ENCODE data around the gene ESPNL.

The ESPNL gene

DNA sequence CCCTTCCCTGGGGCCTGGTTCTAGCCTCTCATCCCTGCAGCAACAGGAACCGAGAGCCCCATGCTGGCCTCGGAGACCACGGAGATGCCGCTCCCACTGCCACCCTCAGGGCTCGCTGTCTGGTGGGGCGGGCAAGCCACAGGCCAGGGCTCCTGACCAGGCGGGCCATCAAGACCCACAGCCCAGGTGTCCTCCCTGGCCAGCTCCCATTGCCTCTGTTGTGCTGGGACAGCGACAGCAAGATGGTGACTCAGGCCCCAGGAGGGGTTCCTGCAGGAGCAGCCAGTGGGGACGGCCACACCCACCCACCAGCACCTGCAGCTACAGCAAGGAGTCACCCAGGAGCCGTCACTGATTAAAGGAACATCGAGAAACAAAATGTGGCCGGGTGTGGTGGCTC lies 45.7 kb downstream of the ESPNL start:
- TF ChIP-seq CTCF (IDR thresholded peaks at IDR 0.05; ENCODE audit: low read depth, low read length) = no peak
- no peaks in the 10 kb centered on the region for H3K9me3 ChIP-seq (ENCODE audit: severe bottlenecking)
- H3K27me3 ChIP-seq (ENCODE audit: insufficient read depth, low read depth, severe bottlenecking) = no peaks in the 10 kb centered on the region
- H3K27ac ChIP-seq = no peak overlapping the region
- H3K36me3 ChIP-seq = no peaks in the 10 kb centered on the region
- H3K4me3 ChIP-seq (ENCODE audit: low read depth, low read length) = no peak overlapping the region
- no peak for DNase-seq

DNA sequence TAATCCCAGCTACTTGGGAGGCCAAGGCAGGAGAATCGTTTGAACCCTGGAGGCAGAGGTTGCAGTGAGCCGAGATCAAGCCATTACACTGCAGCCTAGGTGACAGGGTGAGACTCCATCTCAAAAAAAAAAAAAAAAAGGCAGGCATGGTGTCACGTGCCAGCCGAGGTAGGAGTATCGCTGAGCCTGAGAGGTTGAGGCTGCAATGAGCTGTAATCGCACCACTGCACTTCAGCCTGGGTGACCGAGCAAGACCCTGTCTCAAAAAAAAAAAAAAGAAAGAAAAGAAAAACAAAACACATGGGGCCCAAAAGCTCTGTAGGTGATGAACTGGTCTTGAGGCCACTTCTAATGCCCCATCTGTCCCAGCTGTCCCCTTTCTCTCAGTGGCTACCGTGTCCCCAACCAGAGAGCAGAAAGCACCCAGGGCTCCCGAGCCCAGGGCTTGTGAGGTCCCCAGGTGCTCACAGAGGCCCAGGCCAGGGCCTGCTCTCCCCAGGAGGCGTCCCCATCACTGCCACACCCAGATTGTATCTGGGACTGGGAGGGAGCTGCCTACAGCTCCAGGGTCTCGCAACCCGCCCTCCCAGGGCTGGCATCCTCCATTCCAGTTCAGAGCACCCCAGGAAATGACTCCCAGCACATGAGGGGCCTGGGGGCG lies 46.9 kb downstream of the ESPNL start:
- Histone ChIP-seq H3K36me3 (no peaks in the 10 kb centered on the region), H3K27ac (no peak overlapping the region), H3K27me3 (ENCODE audit: insufficient read depth, low read depth, severe bottlenecking) (no peaks in the 10 kb centered on the region), H3K9me3 (ENCODE audit: severe bottlenecking) (no peaks in the 10 kb centered on the region), H3K4me3 (ENCODE audit: low read depth, low read length) (no peak overlapping the region)
- TF ChIP-seq CTCF (IDR thresholded peaks at IDR 0.05; ENCODE audit: low read depth, low read length) = no peak
- peak; percentile 68 for DNase-seq

- TF ChIP-seq CTCF (IDR thresholded peaks at IDR 0.05; ENCODE audit: low read depth, low read length) = no peak
Measured at GRCh38 chr2:238148981-238149380, 48.8 kb downstream of the ESPNL start.

DNA sequence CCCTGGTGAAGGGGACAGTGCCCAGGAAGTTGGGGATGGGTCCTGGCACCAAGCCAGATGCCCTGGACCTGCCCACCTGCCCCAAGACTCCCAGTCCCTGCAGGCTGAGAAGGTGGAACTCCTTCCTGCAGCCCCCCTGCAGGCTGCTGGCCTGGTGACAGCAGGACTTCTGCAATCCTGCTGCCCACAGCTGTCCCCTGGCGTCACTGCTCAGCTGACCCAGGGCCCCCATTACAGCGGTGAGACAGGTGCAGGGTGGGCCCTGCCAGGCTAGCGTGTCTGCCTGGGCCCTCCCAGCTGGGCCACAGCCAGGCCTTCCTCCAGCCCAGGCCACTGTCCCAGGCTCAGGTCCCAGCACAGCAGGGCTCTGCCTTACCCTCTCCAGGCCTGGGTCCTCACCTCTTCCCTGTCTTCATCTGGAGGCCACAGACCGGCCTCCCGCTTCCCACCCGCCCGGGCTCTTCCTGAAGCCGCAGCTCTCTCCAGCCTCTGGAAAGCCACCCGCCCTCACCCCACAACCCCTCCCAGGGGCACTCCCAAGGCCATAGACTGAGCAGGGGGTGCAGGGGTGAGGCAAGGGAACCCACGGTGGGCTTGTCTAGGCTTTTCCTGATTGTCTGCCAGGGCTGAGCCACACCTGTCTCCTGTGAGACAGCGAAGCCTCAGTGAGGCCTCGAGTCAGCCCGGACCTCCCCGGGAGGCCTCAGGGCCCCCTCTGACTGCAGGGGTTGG lies 49.9 kb downstream of the ESPNL start:
- Histone ChIP-seq H3K36me3 (no peaks in the 10 kb centered on the region), H3K4me3 (ENCODE audit: low read depth, low read length) (no peak overlapping the region), H3K9me3 (ENCODE audit: severe bottlenecking) (peaks cover 2% of the 10 kb centered on the region), H3K27me3 (ENCODE audit: insufficient read depth, low read depth, severe bottlenecking) (no peaks in the 10 kb centered on the region), H3K27ac (no peak overlapping the region)
- DNase-seq = no peak
- no peak for TF ChIP-seq CTCF (IDR thresholded peaks at IDR 0.05; ENCODE audit: low read depth, low read length)

More at GRCh38 chr2:238148981-238149380, 48.8 kb downstream of the ESPNL start:
- H3K27ac ChIP-seq = no peak overlapping the region
- no peaks in the 10 kb centered on the region for H3K27me3 ChIP-seq (ENCODE audit: insufficient read depth, low read depth, severe bottlenecking)
- H3K36me3 ChIP-seq = no peaks in the 10 kb centered on the region
- no peak for DNase-seq
- no peak overlapping the region for H3K4me3 ChIP-seq (ENCODE audit: low read depth, low read length)
- H3K9me3 ChIP-seq (ENCODE audit: severe bottlenecking) = peaks cover under 1% of the 10 kb centered on the region

GRCh38 chr2:238150686-238151085 lies 50.5 kb downstream of the ESPNL start:
- Histone ChIP-seq H3K36me3 (no peaks in the 10 kb centered on the region), H3K27me3 (ENCODE audit: insufficient read depth, low read depth, severe bottlenecking) (no peaks in the 10 kb centered on the region), H3K4me3 (ENCODE audit: low read depth, low read length) (no peak overlapping the region), H3K9me3 (ENCODE audit: severe bottlenecking) (peaks cover 2% of the 10 kb centered on the region), H3K27ac (no peak overlapping the region)
- no peak for DNase-seq
- TF ChIP-seq CTCF (IDR thresholded peaks at IDR 0.05; ENCODE audit: low read depth, low read length) = no peak

Data from WERI-Rb-1 (cell line).